ENCODE data around the gene KIF5C.

Gene KIF5C

DNA sequence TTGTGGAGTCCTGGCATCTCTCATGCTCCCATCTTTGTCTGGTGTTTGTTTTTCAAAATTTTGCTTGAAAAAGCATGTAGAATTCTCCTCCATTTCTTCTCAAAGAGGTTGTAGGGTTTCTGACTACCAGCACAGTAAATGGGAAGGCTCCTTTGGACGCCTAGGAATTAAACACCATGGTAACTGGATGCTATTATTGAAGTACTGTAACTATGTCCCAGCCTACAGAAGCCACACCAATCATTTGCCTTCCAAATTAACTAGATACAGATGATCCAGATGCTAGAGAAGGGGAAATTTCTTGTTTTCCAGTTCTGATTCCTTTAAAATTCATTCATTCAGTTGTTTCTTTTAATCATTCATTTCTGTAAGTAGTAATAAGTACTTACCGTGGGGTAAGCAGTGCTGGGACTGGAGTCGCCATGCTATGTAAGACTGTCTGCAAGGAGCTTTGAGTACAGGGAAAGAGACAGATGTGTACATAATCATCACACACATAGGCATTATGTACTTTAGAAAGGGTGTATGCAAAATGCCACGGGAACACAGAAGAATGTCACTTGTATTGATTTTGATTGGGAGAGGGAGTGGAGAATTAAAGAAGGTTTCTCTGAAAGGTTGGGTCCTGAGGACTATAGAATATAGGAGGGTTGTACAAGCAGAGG, 49.6 kb downstream of the KIF5C start:
- no peak for DNase-seq (ENCODE audit: low read depth in 2 of 2)

DNA sequence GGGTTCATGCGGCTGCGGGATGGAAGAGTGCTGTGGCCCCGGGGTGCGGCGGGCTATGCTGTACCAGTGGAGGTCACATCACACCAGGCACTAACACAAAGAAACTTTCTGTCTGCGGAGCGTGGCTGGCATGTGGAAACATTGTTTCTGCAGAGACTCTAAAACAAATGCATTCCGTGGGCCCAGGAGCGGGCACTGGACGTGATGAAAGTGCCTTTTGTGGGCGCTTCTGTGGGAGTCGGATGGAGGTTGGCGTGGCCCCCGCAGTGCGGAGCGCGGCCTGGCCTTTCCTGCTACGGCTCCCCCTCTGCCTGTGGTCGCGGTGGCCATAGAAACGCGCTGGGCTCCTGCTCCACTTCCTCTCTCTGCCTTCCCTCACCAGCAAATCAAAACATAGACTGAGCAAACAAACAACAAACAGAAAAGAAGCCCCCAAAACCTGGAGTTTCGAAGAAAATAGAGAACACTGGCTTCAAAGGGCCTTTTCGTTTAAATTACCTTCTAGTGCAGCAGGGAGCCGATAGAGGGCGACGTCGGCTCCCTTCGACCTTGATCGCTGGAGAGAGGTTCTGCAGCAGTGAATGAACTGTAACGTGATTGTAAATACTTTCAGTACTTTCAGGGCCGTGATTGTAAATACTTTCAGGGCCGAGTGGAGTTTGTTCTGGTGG, 51.4 kb downstream of the KIF5C start:
- peak; percentile 13 to 26 for DNase-seq (ENCODE audit: low read depth in 2 of 2)

DNA sequence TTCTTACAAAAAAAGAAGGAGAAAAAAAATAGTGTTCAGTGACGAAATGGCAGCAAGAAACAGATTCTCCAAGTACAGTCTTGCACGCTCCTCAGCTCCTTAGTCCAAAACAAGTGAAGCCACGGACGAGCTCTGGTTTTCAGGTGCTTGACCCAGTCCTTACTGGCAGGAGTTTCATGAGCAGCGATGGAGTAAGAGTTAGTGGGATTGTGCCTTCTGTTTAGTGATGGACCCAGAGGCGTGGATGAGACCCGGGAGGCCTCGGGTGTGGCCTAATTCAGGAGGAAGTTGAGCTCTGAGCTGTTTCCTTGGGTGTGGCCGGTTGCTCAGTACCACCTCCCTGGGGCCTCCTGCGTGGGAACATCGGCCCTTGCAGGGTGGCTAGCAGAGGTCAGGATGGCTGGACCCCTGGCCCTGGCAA, 52.0 kb downstream of the KIF5C start:
- no peak for DNase-seq (ENCODE audit: low read depth in 2 of 2)

DNA sequence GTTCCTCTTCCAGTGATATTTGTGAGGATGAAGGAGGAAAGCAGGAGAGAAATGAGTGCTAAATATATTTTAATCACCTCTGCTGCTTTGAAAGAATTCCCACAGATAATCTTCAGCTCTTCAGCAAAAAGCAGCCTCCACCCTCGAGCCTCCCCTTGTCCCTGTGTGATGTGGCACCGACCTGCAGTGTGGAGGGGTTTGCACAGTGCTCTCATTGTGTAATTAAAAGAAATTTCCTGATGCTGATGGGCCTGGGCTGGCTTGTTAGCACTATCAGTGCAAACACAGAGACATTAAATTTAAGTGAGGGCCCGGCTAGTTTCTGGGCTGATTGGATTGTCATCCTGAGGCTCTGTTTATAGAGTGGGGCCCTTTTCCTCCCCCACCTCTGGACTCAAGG, 53.4 kb downstream of the KIF5C start:
- no peak for DNase-seq (ENCODE audit: low read depth in 2 of 2)

DNA sequence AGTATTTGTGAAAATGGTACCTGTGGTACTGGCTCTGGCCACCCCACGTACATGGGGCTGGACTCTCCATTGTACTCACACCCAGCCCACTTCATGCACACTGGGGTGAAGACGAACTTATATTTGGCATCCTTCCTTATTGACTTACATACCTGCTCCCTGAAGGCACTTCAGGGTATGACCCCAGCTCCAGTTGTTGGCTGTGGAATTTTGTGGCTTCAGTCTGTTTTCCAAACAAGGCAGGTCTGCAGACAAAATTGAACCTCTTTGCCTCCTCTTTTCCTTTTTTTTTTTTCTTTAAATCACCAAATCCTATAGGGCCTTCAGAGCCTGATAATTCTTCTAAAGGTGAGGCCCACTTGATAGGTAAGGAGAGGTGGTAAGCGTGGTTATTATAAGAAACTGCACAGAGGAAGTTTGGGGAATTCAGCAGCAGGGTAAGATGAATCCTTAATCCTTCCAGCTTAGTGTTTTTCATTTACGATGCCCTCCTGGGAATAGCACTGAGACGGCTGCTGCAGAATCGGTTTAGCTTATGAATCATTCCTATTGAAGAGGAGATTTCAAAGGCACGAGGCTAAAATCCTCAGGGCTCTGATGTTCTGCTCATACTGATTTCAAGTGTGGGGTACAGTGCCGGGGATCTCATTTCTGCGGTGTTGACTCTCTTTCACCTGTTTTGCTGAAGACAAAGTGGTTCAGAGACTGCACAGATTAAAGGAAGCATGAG, 55.2 kb downstream of the KIF5C start:
- no peak for DNase-seq (ENCODE audit: low read depth in 2 of 2)

DNA sequence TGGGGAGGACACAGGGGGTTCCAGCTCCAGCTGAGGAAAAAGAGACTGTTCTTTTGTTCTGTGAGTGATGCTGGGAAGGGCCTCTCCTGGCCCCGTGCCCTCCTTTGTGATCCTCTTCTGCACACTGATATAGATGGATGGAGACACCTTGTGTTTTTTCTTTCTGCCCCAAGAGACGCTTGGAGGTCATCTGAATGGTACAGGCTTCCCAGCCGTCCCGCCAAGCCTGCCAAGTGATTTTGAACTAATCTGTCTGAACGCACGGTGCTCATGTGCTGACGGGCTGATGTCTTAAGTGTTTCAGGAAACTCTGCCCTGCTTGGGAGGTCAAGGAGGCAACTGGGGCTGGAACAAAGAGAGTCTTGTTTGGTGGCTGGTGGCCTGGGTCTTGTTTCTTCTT, 57.5 kb downstream of the KIF5C start:
- DNase-seq (ENCODE audit: low read depth in 2 of 2), result no peak

DNA sequence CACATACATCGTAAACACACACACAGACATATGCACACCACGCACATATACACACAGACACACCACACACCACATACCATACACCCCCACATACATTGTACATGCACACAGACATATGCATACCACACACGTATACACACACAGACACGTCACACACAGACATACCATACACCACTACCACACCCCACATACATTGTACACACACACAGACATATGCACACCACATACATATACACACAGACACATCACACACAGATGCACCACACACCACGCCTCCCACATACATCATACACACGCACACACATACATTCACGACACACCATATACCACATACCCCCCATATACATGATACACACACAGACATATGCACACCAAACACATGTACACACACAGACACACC, 58.4 kb downstream of the KIF5C start:
- DNase-seq (ENCODE audit: low read depth in 2 of 2), result no peak

DNA sequence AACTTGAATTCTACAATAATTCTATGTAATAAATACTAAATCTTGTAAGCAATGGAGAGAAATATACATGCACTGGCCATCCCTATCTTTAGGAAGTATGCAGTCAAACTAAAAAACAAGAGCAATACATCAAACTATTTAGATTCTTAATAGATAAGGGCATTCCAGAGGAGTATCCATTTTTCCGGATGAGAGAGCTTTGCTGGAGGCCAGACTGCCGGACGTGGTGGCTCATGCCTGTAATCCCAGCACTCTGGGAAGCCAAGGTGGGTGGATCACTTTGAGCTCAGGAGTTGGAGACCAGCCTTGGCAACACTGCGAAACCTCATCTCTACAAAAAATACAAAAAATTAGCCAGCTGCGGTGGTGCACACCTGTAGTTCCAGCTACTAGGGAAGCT, 60.8 kb downstream of the KIF5C start:
- no peak for DNase-seq (ENCODE audit: low read depth in 2 of 2)

DNA sequence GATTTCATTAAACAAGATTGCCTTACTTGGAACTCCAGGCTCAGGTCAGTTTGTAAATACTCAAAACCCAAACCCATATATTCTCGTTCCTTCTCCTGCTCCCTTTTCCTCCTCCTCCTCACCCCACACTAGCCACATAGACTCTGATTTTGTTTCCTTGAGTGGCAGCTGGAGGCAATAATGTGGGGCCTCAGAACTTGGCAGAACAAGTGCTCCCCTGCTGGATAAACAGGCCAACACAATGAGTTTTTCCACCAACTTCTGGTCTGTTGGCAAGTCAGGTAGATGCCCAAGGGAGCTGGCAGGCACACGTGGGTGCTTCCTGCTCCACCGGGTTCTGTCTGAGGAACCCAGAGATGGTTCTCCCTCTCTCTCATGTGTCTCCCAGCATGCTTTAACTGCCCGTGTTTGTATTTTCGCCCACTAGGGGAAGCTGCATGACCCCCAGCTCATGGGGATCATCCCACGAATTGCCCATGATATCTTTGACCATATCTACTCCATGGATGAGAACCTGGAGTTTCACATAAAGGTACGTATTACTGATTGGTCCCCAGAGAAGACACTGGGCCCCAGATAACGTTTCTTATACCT, 61.9 kb downstream of the KIF5C start:
- no peak for DNase-seq (ENCODE audit: low read depth in 2 of 2)

DNA sequence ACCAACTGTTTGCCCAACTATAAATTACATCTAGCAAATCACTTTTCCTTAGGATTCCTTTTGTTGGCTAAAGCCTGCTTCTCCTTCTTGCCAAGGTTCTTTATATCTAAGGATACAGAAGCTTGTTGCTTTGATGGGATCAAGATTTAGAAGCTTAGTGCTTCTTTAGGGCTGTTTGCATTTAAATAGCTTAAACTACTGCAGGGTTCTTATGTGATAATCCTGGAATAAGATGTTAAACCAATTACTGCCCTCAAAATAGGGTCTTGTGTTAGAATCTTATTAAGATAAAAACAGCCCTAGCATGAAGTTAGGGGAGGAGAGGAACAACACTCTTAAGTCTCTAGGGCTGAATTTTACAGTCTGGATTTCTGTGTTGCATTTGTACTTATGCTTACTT, 64.2 kb downstream of the KIF5C start:
- DNase-seq (ENCODE audit: low read depth in 2 of 2), result no peak

DNA sequence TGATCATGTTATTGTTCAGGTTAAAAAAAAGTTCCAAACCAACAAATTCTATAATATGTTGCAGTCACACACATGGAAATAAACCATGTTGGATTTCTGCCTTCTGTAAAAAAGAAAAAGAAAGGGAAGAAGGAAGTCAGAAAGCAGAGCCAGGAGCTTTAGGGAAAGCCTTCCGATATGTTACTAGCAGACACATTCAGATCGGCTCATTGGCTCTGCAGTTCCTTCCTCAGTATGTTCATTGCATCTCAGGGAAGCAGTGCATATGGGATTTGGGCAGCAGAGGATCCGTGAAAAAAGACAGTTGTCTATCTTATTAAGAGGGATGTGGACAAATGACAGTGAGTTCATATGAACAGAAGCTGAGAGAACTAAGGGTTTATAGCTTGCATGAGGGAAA, 68.1 kb downstream of the KIF5C start:
- no peak for DNase-seq (ENCODE audit: low read depth in 2 of 2)

DNA sequence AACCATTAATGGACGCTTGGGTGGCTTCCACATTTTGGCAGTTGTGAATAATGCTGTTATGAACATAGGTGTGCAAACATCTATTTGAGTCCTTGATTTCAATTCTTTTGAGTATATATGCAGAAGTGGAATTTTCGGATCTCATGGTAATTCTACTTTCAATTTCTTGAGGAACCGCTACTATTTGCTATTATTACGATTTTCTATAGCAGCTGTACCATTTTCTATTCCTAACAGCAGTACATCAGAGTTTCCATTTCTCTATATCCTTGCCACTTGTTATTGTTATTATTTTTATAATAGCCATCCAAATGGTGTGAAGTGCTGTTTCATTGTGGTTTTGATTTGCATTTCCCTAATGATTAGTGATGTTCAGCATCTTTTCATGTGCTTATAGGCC, 69.5 kb downstream of the KIF5C start:
- DNase-seq (ENCODE audit: low read depth in 2 of 2), result no peak

DNA sequence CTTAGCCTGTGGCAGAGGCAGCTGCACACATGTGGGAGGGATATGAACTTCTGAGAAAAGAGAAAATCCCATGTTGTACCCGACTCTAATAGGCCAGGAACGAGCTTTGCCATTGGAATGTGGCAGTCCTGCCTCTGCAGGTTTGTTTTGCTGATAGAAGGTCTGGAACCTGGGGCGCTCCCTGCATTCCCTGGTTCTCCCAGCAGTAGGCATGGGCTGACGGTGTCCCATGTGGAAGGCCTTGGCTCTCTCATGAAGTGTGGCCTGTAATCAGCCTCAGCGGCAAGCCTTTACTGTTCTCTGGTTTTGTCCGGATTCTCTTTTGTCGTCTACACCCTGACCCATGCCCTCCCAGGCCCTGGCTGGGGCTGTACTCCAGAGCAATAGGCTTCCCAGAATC, 72.3 kb downstream of the KIF5C start:
- no peak for DNase-seq (ENCODE audit: low read depth in 2 of 2)

DNA sequence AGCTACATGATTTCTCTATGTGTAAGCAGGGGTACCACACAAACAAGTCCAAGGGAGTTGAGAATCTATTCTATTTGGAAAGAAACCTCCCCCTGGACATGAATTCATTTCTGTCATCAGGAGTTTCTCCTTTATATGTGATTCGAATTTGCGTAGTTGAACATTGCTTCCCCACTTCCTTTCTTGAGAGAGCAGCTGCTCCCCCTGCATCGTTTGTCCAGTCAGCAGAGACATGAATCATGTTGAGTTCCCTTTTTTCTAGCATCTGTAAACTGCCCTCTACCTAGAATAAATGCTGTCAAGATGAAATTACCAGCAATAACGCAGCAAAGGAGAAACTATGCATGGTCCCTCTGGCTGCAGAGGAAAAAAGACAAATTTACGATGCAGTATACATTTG, 73.8 kb downstream of the KIF5C start:
- no peak for DNase-seq (ENCODE audit: low read depth in 2 of 2)

DNA sequence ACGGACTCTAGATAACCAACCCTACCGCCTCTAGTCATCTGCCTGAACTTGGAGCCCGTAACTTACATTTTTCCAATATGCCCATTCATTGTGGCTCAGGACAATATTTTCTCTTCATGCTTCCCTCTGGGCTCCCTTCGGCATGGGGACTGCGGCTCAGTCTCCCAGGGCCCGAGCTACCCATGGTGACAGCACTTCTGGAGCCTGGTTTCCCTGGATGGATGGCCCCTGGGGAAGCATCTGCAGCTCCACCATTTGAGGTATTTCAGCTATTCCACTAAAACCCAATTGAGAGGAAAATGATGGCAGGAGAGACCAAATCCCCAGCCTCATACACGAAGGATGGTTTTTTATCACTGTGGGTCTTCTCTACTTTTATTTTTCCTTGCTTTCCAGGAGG, 74.3 kb downstream of the KIF5C start:
- no peak for DNase-seq (ENCODE audit: low read depth in 2 of 2)

DNA sequence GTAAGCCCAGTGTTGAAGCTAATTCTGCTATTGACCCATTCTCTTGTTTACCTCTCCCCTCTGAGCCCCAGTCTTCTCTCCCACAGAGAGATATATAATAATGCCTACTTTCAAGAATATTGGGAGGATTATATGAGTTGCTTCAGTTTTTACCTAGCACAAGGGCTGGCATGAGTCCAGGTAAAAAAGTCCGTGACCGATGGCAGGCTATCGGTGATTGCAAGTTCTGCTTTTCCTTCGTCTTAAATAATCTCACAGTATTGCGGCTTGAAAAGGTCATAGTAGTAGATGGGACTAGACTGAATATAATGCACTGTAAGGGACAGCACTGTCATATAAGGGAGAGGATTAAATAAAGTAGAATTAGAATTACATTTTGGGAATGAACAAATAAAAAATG, 77.6 kb downstream of the KIF5C start:
- DNase-seq (ENCODE audit: low read depth in 2 of 2), result no peak

DNA sequence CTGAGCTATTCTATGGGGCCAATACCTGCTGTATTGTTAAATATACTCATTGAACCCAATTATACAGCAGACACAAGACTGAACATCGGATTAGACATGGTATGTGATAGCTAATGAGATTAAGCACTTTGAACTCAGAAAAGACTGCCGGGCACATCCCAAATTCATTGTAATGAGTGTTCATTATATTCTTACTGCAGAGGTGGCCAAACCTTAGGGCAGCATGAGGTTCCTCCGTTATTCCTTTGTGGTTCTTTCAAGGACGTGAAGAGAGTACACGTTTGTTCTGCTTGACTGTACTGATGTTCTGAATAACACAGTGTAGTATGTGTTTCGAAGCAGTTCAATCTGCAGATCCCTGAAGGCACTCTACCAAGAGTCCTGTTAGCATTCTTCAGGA, 78.4 kb downstream of the KIF5C start:
- no peak for DNase-seq (ENCODE audit: low read depth in 2 of 2)

DNA sequence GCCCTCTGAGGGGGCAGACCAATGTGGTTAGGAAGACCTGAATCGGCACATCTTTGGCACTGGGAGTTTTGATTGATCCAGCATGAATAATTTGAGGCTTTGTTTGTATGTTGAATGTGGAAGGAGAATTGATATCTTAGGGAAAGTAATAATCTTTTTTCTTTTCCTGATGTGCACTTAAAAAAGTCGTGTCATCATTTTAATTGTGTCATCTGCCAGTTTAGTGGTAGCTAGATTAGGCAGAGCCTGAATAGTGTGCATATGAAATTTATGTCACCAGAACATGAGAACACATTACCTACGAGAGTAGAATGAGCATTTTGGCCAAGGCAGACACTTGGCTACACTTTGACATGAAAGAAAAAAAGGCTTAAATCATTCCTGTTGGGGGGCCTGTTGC, 79.5 kb downstream of the KIF5C start:
- DNase-seq (ENCODE audit: low read depth in 2 of 2), result no peak

DNA sequence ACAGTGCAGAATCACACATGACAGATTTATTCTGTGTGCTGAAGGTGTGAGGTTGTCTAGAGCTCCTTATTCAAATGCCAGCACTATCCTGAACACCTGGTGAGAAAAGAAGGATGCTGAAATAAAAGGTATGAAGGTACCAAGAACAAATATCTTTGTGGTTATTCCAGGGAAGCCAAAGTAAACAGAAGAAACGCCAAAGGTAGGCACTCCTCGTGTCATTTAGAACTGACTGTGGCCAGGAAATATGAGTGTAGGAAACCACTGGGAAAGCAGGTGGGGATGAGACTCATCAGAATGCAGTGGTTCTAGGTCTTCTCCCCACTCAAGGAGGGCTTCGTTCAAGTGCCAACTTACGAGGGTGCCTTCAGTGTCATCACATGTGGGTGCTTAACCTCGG, 80.8 kb downstream of the KIF5C start:
- DNase-seq (ENCODE audit: low read depth in 2 of 2), result no peak

DNA sequence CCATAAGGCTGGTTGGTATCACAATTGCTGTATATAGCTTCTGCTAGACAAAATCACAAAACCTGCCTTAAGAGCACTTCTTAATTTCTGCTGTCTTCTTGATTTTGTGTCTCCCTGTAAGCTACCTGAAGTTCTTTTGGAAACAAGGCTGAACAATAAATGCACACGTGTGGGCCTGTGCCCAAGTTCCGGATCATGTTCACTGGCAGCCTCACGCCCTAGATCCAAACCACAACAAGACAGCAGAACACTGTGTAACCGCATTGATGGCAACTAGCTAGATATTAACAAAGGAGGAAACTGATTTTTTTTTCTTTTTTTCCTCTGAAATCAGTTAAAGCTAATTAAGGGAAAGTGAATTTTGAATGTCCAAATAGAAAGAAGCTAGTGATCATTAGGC, 82.0 kb downstream of the KIF5C start:
- no peak for DNase-seq (ENCODE audit: low read depth in 2 of 2)

DNA sequence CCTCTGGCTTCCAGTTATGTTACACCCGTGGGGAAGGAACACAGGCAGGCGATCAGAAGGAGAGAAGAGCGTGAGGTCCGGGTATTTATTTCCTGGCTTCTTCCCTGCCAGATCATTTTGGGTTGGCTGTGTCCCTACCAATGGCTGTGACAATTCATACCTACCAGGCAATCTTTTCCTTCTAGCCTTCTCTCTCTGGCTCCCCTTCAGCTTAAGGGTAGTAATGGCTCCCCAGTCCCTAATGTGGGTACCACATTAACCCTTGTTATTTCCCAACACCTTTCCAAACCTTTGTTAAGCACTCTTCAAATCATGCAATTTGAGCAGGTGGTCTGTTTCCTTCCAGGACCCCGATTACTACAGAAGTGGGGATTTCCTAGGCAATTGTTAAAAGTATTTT, 84.7 kb downstream of the KIF5C start:
- no peak for DNase-seq (ENCODE audit: low read depth in 2 of 2)

DNA sequence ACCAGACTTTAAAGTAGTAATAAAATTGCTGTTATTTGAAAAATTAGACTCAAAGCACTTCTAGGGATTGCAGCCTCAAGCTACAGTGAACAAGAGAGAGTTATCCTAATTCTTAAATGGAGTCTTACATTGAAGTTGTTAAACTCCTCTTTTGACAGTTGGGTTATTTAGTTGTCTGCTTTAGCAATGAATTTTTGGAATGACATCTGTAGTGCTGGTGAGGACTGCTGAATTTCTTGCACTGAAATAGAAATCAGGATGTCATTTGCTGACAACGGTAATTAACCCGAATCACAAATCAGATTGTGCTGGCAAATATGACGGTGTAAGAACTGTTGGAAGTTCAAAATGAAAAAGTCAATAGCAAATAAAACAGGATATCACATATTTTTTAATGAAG, 85.5 kb downstream of the KIF5C start:
- no peak for DNase-seq (ENCODE audit: low read depth in 2 of 2)

DNA sequence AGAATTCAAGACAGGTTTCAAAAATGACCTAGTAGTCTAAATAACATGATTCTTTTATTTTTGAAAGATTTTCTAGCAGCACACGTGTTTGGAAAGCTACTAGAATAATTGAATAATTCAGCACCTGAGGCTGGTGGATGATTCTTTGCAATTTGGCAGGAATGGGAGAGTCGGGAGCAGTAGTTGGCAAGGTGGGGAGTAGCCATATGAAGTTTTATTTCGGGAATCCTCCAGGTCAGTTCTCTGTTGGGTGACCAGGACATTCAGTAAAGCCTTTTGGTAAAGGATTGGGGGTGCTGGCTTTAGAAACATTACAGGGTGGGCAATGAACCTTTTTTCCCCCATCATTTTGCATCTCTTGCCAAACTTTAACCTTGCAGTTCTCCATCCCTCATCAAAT, 88.4 kb downstream of the KIF5C start:
- DNase-seq (ENCODE audit: low read depth in 2 of 2), result no peak
